UCSD-AML1 (cell line): Measurements from ENCODE around the gene CACNA2D4.
A peak's percentile ranks its signal among the peaks of the same experiment; 100 is the strongest.

Experiments
- DNase-seq: peaks from one replicate; lab custom pipeline; 2025; ENCODE audit not compliant: unreplicated experiment; lab: John Stamatoyannopoulos, UW

Gene CACNA2D4

DNA sequence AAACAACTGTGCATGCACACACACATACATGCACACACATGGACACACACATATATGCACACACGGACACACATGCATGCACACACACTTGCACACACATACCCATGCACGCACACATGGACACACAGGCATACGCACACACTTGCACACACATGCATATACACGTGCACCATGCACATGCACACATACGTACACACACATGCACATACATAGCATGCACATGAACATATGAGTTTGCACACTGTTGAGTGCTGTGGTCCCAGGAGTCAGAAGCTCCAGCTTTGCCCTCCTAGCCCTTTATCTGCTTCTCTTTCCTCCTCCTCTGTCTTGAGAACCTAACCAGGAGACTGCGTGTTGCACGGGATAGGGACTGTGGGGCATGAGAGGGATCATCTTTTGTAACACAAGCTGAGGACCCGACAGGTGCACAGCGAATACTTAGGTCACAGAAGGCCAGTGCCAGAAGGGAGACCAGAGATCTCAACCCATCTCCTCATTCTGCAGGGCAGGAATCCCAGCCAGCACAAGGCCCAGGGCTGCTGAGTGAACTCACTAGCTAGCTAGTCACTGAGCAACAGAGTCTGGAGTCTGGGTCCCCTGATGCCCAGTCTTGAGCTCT, 101.6 kb downstream of the CACNA2D4 start:
- no peak for DNase-seq

DNA sequence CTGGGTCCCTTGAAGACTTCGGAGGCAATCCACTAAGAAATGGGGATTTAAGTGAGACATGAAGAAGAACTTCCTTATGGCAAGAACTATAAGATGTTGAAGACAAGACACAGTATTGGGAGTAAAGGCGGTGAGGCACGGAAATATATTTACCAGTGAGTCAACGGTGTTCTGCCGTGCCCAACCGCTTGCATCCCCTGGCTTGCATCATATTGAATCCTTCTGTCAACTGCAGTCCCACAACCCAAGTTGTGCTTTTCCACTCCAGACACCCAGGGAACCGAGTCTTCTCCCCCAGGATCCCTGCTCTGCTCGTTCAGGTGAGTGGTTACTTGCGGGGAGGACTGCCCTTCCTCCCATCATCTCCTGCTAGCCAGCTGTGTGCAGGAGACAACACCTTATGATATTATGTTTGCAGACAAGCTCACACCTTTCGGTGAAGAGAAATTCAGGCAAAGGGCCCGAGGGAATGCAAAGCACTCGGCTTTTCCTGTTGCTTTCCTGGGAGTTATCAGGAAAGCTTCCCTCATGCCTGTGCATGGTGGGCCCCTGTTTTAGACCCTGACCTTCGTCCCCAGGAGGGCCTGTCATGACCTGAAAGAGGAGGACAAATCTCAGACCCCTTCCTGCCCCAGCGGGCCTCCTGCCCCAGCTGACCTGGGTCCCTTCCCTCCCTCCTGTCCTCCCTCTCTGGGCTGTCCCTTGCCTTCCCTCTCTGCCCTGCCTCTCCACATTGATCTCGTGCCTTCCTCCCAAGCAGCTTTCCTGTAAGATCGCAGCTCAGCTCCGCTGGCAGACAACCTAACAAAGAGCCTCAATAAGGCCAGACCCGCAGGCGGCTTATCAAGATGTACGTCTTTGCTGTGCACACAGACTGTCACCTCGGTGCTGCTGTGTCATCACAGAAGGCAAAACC, 102.4 kb downstream of the CACNA2D4 start:
- DNase-seq, result no peak

DNA sequence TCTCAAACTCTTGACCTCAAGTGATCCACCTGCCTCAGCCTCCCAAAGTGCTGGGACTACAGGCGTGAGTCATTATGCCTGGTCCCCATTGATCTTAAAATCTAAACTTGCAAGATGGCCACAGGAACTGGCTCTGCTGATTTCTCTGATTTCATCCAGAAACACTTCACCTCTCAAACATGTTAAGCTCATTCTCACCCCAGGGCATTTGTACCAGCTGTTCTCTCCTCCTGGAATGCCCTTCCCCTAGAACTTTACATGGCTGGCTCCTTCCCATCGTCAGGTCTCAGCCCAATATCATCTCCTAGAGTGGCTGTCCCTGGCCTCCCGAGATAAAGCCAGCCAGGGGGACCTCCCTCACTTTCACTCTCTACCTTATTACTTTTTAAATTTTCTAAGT, 103.3 kb downstream of the CACNA2D4 start:
- DNase-seq, result no peak

DNA sequence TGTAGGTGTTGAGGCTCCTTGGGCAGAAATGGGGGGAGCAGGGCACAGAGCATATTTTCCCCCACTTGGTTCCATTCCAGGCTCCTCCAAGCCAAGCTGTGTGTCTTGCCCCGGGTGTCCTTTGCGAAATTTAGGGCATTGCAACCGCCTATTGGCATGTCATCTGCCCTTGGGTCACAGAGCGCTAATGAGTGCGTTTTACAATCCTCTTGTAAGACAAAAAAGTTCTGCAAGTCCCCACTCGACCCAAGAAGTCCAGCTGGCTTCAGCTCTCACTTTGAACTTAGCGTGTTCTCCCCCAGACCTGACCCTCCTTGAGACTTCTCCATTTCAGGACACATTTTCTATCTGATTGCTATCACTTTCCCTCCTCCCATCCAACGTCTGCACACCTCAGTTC, 104.2 kb downstream of the CACNA2D4 start:
- DNase-seq, result no peak

DNA sequence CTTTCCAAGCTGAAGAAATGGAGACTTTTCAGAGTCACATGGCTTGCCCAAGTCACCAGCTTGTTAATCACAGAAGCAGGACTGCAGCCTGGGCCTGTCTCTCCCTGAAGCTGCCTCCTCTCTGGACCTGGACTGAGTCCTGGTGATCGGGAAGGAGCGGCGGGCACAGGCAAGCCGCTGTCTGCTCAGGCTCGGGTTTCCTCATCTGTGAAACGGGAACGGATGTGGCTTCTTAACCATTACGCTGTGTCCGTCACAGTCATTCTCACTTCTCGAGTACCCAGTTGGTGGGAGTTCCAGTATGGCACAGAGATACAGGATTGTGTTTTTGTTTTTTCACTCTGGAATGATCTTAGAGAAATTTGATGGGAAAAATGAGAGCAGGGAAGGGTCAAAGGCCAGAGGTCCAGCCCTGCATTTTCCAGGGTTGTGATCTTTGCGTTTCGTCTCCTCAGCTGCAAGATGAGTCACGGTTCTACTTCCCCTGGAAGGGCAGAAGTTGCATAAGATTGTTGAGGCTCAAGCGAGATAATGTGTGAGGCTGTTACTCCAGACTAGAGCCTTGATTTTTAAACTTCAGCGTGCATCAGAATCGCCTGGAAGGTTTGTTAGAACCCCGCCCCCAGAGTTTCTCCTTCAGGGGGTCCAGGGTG, 105.7 kb downstream of the CACNA2D4 start:
- DNase-seq, result peak; percentile 81

DNA sequence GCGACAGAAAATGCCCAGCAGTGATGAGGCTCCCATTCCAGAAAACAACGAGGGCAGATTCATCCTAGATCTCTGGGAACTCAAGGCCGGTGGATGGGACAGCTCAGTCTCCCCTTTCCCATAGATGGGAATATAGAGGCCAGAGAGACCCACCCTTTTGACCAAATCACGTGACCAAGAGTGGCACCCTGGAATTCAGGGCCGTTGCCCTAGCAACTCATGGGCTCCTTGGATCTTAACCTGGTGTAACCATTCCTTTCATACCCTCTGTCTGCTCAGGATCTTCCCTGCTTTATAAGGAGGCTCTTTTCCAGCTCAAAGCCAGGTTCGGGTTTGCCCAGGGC, 106.5 kb downstream of the CACNA2D4 start:
- DNase-seq, result no peak

DNA sequence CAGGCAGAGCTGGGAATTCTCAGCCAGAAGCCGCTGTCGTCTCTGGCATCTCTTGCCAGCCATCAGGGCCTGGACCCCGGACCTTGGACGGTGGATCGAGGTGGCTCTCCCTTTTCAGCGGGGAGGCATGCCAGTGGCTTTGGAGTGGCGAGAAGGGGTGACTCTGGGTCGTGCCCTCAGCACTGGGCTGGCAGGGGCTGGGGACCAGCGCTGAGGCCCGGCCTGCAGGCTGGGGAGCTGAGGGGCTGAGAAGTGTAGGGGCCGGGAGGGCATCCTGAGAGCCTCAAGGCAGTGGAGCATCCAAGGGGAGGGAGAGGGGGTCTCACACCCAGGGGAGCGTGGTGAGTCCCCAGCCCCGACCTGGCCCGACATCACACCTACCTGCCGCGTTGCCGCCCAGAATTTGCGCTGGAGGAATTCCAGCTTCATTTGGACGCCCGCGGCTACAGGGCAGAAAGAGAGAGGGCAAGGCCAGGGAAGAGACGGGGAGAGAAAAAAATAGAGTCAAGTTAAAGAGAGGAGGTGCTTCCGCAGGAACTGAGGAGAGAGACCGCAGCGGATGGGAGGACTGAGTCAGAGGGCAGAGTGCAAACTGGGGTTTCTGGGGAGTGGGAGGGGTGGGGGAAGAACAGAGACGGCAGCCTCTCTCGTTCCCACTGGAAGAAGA, 107.0 kb downstream of the CACNA2D4 start:
- peak; percentile 84 for DNase-seq

DNA sequence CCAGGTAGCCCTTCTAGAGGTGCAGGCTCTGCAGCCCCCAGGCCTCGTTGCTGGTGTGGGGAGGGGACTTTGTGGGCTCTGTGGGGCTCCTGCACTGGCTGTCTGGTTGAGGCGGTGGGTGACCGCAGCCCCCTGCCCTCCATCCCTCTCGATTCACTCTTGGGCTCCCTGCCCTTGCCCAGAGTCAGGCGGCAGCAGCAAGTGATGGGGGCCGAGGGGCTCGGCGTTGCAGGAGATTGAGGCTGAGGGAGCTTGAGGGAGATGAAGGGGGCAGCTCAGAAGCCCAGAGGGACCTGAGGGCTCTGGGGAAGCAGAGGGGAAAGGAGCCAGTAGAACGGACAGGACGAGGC, 107.5 kb downstream of the CACNA2D4 start:
- DNase-seq, result no peak

DNA sequence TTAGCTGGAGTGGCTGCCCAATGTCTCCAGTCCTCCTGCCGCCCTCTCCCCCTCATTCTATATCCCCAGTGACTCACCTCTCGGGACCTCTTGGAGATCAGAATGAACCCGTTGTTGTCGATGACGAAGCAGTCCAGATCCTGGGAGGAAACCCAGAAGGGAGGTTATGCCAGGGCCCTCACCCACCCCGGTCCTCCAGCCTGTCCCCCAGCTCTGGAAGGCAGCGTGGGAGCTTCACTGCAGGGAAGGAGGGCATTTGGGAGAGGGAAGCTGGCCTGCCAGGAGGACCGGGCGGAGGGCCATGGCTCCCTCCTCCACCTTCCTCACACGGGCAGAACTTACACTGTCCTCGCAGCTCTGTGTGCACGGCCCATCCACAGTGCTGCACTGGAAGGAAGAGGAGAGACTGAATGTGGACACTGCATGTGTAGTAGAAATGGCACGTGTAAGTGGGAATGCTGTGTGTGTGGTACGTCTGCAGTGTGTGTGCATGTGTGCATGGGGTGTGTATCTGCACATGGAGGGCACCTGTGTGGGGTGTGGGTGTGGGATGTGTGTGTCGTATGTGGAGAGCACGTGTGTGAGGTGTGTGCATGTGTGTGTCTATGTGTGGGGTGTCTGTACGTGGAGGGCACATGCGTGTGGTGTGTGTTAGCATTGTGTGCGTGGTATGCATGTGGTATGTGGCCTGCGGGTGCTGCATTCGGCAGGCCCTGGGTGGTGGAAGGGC, 108.1 kb downstream of the CACNA2D4 start:
- DNase-seq, result peak; percentile 54

DNA sequence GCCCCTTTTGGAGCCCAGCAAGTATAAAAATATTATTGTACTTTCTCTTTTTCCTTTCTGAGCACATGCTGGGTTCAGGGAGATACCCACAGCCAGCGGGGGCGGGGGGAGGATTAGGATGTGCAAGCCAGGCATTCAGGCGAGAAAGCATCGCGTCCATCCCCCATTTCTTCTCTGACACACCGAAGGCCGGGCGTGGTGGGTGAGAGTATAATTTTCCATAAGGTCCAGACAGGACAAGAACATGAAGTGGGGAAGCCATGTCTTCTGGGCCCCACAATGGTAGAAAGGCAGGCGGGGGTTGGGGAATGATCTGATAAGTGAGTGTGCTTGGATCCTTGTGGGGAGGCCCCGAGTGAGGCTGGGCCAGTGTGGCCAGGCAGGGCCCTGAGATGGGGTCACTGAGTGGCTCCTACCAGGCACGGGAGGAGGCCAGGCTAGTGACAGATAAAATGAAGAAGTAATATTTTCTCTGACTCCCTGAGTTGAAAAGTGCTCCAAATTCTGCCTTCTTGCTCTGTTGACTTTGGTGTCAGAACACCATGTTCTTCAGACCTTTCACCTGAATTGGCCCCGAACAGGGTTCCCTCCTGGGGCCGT, 108.8 kb downstream of the CACNA2D4 start:
- no peak for DNase-seq

DNA sequence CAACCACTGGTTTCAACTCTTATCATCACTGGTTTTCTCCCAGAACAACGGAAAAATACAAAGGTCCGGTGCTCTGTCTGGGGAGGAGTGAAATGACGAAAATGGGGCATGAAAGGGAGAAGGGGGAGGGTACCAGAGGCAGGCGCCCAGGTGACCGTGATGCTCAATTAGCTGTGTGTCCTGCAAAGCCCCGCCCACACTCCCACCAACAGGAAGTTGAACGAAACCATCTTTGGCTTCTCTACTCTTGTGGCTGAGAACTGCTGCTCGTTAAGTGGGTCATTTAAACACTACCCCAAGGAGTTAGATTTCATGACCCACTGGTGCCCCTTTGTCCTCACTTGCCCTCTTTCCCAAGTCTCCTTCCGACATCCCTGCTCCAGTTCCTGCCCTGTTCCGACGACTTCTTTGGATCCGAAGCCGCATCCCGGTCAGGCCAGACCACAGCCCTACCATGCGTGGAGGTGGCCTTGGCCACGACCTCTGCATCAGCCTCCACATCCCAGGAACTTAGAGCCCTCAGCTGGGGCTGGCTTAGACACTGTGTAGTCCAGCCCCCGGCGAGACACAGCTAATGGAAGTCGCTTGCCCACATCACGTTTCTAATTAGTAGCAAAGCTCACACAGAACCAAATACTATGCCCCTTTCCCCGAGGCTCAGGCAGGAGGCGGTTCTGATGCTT, 109.5 kb downstream of the CACNA2D4 start:
- DNase-seq, result no peak

DNA sequence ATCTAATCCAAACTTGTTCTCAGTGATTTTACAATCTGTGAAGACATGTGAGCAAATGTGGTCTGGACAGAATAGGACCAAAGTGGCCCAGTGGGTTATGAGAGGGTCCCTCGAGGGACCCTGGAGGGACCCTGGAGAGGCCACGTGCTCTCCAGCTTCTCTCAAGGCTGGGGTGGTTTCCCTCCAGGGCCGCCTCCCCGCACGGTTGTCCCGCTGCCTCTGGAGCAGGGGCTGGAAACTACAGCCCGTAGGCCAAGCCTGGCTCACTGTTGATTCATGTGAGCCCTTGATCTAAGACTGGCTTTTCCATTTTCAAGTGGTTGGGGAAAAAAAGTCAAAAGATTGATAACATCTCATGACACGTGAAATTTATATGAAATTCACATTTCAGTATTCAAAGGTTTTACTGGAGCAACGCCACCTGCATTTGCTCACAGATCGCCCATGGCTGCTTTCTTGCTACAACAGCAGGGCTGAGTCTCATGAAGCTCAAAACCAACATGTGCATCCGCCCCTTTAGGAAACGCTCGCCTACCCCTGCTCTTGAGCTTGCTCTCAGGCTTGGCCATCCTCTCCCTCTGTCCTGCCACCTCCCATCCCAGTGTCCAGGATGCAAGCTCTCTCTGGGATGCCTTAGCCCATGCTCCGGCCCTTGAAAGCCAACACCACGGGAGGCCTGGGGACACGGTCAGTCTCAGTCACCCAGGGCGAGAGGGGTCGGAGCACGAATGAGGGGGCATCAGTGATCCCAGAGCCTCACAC, 110.2 kb downstream of the CACNA2D4 start:
- DNase-seq, result no peak

DNA sequence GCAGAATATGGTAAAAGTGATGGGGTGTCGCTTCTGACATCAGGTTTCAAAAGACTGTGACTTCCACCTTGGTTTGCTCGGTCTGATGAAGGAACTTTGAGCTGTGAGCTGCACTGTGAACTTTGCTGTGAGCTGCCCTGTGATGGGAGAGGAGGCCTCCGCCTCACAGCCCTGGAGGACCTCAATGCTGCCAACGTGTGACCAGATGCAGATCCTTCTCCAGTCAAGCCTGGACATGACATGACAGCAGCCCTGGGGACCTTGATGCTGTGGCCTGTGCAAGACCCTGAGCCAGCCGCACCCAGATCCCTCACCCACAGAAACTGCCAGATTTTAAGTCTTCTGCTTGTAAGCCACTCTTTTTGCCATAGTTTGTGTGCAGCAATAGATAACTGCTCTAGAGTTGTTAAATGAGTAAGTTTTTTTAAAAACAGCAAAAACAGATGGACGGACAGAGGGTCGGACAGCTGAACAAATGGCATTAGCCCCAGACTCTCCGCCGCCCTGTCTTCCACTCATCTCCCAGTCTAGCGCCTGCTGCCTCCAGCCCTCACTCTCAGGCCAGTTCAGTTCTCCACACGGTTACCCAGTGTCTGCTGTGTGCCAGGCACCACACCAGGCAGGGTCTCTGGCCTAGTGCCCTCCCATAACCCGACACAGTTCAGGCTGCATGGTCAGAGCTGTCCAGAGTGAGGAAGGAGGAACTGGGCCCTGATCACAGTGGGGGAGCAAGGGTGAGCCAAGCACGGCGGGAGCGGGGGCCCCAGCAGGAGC, 111.2 kb downstream of the CACNA2D4 start:
- no peak for DNase-seq

DNA sequence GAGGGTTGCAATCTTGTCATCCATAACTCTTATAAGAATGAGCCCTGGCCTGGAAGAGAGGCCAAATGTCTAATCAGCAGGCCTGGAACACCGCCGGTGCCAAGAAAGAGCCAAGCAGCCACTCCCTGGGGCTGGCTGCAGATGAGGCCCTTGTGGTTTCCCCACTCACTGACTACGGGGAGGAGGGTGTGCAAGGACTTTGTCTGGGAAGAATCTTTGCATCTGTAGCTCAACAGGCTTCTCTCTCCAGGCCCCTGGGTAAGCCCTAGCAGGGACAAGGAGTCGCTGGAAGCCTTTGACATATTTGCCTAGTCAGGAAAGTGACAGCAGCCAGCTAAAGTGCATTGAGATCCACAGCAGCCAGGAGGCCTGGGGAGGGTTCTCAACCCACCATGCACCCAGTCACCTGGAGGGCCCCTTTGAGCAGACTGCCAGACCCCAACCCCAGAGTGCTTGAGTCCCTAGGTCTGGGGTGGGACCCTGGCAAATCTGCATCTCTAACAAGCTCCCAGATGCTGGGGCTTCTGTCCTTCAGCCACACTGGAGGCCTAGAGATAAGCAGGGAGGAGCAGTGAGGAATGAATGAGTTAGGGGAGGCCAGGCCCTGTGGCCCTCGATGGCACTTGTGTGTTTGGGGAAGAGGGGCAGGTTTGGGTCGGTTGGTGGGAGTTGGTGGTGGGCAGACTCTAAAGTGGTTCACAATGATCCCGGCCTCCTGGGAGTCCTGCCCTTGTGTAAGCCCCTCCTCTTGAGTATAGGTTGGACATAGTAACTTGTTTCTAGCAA, 112.0 kb downstream of the CACNA2D4 start:
- DNase-seq, result no peak

DNA sequence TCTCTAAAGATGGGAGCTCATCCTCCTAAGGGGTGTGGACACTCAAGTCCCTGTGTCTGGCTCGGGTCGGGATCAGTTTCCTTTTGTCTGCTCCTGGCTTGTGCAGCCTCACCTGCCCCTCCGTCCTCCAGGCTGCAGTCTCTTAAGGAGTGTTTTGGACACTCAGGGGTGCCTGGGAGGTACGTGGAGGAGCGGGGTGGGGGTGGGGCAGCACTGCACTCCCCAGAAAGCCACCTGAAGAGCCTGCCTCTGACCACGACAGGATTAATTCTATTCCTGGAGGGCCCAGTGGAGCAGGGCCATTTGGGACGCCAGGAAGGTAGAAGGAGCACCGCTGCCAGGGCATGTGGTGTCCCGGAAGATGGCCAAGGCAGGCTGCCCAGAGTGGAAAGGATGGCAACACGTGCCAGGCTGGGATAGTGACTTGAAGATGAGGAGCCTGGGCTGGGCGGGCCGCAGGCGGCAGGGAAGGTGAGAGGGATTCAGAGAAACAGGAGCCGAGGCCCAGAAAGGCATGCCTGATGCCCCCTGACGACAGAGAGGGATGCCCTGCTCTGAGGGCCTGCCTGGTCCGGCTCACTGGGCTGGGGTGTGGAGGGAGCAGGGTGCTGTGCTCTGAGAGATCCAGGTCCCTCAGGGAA, 112.9 kb downstream of the CACNA2D4 start:
- no peak for DNase-seq

DNA sequence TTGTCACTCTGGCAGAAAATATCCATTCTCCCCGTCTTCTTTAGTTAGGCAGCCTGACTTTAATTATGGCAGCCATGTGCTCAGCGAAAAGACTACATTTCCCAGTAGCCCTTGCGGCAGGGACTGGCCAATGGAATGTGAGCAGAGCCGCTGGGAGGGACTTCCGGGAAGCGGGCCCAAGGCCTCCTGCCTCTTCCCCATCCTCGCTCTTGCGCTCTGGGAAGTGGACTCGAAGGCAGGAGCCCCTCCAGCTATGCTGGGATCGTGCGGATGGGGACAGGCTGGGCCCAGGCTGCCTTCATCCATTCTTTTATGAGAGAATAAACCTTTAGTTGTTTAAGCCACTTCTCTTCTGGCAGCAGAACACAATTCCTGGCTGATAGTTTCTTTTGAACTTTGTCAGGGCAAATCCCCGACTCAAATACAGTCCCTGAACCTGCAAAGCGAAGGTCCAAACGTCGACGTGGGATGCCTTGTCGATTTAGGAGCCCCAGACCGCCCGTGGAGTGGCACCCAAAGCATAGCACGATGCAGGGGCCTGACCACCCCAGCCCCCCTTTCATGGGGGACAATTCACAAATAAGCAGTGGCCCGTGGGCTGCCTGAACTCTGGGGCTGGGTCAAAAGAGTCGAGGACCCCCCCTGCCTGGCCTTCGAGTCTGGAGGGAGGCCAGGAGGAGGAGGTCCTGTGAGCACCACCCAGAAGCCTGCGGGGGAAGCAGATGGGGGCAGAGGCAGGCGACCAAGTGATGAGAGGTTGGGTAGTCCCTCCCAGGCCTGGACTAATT, 113.7 kb downstream of the CACNA2D4 start:
- DNase-seq, result peak; percentile 85

DNA sequence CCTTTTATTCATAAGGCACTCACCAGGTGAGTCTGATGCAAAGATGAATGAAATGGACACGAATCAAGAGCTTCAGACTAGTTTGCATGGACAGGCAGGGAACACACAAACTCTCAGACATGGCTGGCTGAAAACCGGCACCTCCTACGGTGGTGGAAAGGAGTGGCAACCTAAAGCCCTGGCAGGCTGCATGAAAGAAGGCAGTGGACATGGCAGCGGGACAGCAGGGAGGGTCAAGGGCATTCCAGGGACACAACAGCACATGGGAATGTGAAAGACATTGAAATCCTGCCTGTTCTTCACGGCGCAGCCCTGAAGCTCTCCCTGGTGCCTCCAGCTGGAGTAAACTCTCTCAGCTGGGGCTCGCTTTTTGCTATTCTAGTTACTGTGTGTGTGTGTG, 114.7 kb downstream of the CACNA2D4 start:
- DNase-seq, result no peak
